HepG2 (cell line): ENCODE data around the gene EXOC7. TPM values are rescaled to one million over a fixed set of nuclear protein-coding genes. Genes with fewer than 3 reads are reported as not detected.

Source experiments
- CCAR2 ChIP-seq: fragments of 200-400 bp; formaldehyde crosslinking; optimal IDR thresholded peaks from 2 replicates; pipeline ENCODE3; 2018; ENCODE audit warnings: low read depth, mild to moderate bottlenecking, low read length, moderate library complexity
- CHD4 ChIP-seq: fragments of 200-600 bp; sonication (generic); IDR thresholded peaks from 2 replicates; pipeline ENCODE4 v1.7.0; 2017; ENCODE audit warnings: mild to moderate bottlenecking, low read length, borderline replicate concordance
- FOSL2 ChIP-seq: sonication (generic); formaldehyde crosslinking; IDR thresholded peaks from 2 replicates; pipeline ENCODE4 v1.4.0; 2020; ENCODE audit warnings: missing genetic modification reagents
- HCFC1 ChIP-seq: fragments of 150-350 bp; IDR thresholded peaks from 2 replicates; pipeline ENCODE4 v1.6.1; 2014; ENCODE audit warnings: low read depth, low read length
- HHEX ChIP-seq: IDR thresholded peaks from 2 replicates; pipeline ENCODE4 v1.6.1; 2016; ENCODE audit warnings: control low read depth
- HIVEP1 ChIP-seq: sonication (generic); formaldehyde crosslinking; IDR thresholded peaks from 2 replicates; pipeline ENCODE4 v1.4.0; 2020; ENCODE audit warnings: mild to moderate bottlenecking, missing genetic modification reagents
- HOXA7 ChIP-seq: sonication (generic); formaldehyde crosslinking; IDR thresholded peaks from 2 replicates; pipeline ENCODE4 v1.8.1; 2022; ENCODE audit warnings: mild to moderate bottlenecking, missing genetic modification reagents, moderate library complexity
- KMT2A ChIP-seq: sonication (generic); formaldehyde crosslinking; IDR thresholded peaks from 2 replicates; pipeline ENCODE4 v1.4.0; 2020; ENCODE audit warnings: missing genetic modification reagents
- NCOA5 ChIP-seq: sonication (generic); formaldehyde crosslinking; IDR thresholded peaks from 2 replicates; pipeline ENCODE4 v1.4.0; 2020; ENCODE audit warnings: missing genetic modification reagents
- PRMT3 ChIP-seq: sonication (generic); formaldehyde crosslinking; IDR thresholded peaks from 2 replicates; pipeline ENCODE4 v1.8.1; 2022; ENCODE audit warnings: low read depth, mild to moderate bottlenecking, moderate library complexity, missing genetic modification reagents, borderline replicate concordance
- RBM22 ChIP-seq: fragments of 200-400 bp; formaldehyde crosslinking; optimal IDR thresholded peaks from 2 replicates; pipeline ENCODE3; 2017; ENCODE audit warnings: mild to moderate bottlenecking, low read length, moderate library complexity
- SIX1 ChIP-seq: sonication (generic); formaldehyde crosslinking; IDR thresholded peaks from 2 replicates; pipeline ENCODE4 v1.4.0; 2020; ENCODE audit warnings: missing genetic modification reagents, borderline replicate concordance
- SMAD1 ChIP-seq: sonication (generic); formaldehyde crosslinking; IDR thresholded peaks from 2 replicates; pipeline ENCODE4 v1.4.0; 2020; ENCODE audit warnings: missing genetic modification reagents, low read depth, mild to moderate bottlenecking, borderline replicate concordance
- TRIM24 ChIP-seq: sonication (generic); formaldehyde crosslinking; IDR thresholded peaks from 2 replicates; pipeline ENCODE4 v1.8.0; 2022; ENCODE audit warnings: mild to moderate bottlenecking, missing genetic modification reagents
- YEATS2 ChIP-seq: sonication (generic); formaldehyde crosslinking; IDR thresholded peaks from 2 replicates; pipeline ENCODE4 v1.4.0; 2020; ENCODE audit warnings: missing genetic modification reagents, borderline replicate concordance
- ZNF136 ChIP-seq: sonication (generic); formaldehyde crosslinking; IDR thresholded peaks from 2 replicates; pipeline ENCODE4 v1.8.1; 2022; ENCODE audit warnings: low read depth, mild to moderate bottlenecking, moderate library complexity, missing genetic modification reagents
- ZNF263 ChIP-seq: sonication (generic); formaldehyde crosslinking; IDR thresholded peaks from 2 replicates; pipeline ENCODE4 v1.4.0; 2020; ENCODE audit warnings: missing genetic modification reagents
- ZNF3 ChIP-seq: IDR thresholded peaks from 2 replicates; pipeline ENCODE4 v1.7.0; 2017; ENCODE audit warnings: inconsistent platforms
- ZNF329 ChIP-seq: sonication (generic); formaldehyde crosslinking; IDR thresholded peaks from 2 replicates; pipeline ENCODE4 v1.9.0; 2021; ENCODE audit warnings: low read depth, mild to moderate bottlenecking, missing genetic modification reagents
- ZNF343 ChIP-seq: sonication (generic); formaldehyde crosslinking; IDR thresholded peaks from 2 replicates; pipeline ENCODE4 v1.4.0; 2020; ENCODE audit warnings: mild to moderate bottlenecking, missing genetic modification reagents
- ZNF441 ChIP-seq: sonication (generic); formaldehyde crosslinking; IDR thresholded peaks from 2 replicates; pipeline ENCODE4 v1.7.0; 2021; ENCODE audit warnings: missing genetic modification reagents, borderline replicate concordance
- ZNF530 ChIP-seq: sonication (generic); formaldehyde crosslinking; IDR thresholded peaks from 2 replicates; pipeline ENCODE4 v1.5.0; 2020; ENCODE audit warnings: low read depth, mild to moderate bottlenecking, missing genetic modification reagents
- ZNF552 ChIP-seq: sonication (generic); formaldehyde crosslinking; IDR thresholded peaks from 2 replicates; pipeline ENCODE4 v1.9.0; 2022; ENCODE audit warnings: missing genetic modification reagents, mild to moderate bottlenecking, borderline replicate concordance
- ZNF75D ChIP-seq: sonication (generic); formaldehyde crosslinking; IDR thresholded peaks from 2 replicates; pipeline ENCODE4 v1.8.1; 2023; ENCODE audit warnings: missing genetic modification reagents, mild to moderate bottlenecking, borderline replicate concordance
- ZSCAN20 ChIP-seq: sonication (generic); formaldehyde crosslinking; IDR thresholded peaks from 2 replicates; pipeline ENCODE4 v1.4.0; 2020; ENCODE audit warnings: missing genetic modification reagents, mild to moderate bottlenecking, borderline replicate concordance
- polyA plus RNA-seq, 8 experiments: library from polyadenylated mRNA; depleted of rRNA in 3 of 8; stranded (reverse) in 7 of 8; unstranded in 1 of 8; fragments of >200 nt; fragmentation: Illumina TruSeq in 4 of 8; extraction: Trizol in 4 of 8; gene quantifications; 2 replicates each; pipeline versions ENCODE4 v1.2.1 to v1.2.3, GENCODE V29; 2011 to 2016; ENCODE audit warnings: low read depth in 4 of 8, missing spikeins in 1 of 8, mixed read lengths in 1 of 8; ENCODE audit not compliant: insufficient read depth in 1 of 8
- total RNA-seq, 5 experiments: library from RNA; depleted of rRNA; stranded (reverse); fragments of >200 nt; fragmentation: Illumina TruSeq; extraction: Trizol; gene quantifications; 2 replicates each; pipeline ENCODE4 v1.2.3, GENCODE V29; 2016; ENCODE audit warnings: low read depth in 1 of 5
- TF ChIP-seq, protein P1 (sequence below): sonication (generic); formaldehyde crosslinking; IDR thresholded peaks from 2 replicates; pipeline ENCODE4 v1.9.0; 2022; ENCODE audit warnings: missing genetic modification reagents, mild to moderate bottlenecking, borderline replicate concordance
- TF ChIP-seq, protein P2 (sequence below): sonication (generic); formaldehyde crosslinking; IDR thresholded peaks from 2 replicates; pipeline ENCODE4 v1.8.1; 2023; ENCODE audit warnings: mild to moderate bottlenecking, missing genetic modification reagents
- TF ChIP-seq, protein P3 (sequence below): sonication (generic); formaldehyde crosslinking; IDR thresholded peaks from 2 replicates; pipeline ENCODE4 v1.4.0; 2020; ENCODE audit warnings: mild to moderate bottlenecking, missing genetic modification reagents

EXOC7 gene
- total and polyA plus RNA-seq, 2 of the 13 experiments (the other 11 are each of a cell fraction or from before 2014, with no cell fraction given): 86.9 to 116 TPM

DNA sequence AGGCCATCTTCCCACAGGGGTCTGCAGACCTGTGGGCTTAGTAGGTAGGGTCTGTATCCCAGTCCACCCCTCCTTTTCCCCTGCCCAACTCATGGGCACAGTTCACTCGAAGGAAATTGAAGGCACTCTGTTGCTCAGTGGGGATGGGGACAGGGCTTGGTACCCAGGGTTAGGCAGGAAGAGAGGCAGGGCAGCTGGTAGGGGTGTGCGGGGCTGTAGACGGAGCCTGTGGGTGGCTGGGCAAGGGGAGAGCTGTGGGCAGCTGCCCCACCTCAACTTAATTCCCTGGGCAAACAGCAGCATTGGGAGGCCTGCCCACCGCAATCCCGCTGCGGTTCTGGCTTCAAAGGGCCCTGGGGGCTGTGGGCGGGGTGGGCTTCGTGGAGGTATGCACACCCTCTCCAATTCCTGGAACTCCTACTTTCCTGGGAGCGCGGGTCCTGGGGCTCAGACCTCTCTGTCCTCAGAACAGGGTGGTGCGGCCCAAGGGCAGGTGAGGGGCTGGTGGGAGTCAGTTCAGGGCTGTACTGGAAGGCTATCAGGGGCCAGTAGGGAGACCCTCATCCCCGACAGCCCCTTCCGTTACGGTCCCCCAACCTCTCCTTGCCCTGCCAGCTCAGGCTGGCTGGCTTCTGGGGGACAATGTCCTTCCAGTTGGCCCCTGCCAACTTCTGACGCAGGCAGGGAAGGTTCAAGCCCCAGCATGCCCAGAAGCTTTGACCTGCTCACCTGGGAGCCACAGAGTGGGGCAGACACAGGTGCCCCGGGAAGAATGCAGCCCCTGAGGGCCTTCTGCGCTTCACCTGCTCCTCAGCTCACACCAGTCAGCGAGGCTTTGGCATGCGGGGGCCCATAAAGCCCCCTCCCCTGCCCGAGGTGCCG lies 28.3 kb upstream of the EXOC7 start (continued):
- TF ChIP-seq ZNF263 (CRISPR knock-in tag) (no peak), YEATS2 (no peak), CHD4 (no peak), ZNF3 (CRISPR knock-in tag) (no peak), ZNF552 (CRISPR knock-in tag) (no peak), SIX1 (no peak), ZNF343 (CRISPR knock-in tag) (0 out of 2 replicates have a peak, but pooled peaks have one; percentile 21), ZNF136 (CRISPR knock-in tag) (0 out of 2 replicates have a peak, but pooled peaks have one; percentile 19), HIVEP1 (no peak), SMAD1 (CRISPR knock-in tag) (no peak), CCAR2 (no peak), KMT2A (CRISPR knock-in tag) (no peak), NCOA5 (CRISPR knock-in tag) (no peak), FOSL2 (CRISPR knock-in tag) (no peak), HCFC1 (no peak), PRMT3 (CRISPR knock-in tag) (no peak), ZNF441 (CRISPR knock-in tag) (no peak), ZNF329 (CRISPR knock-in tag) (no peak), ZNF530 (no peak), ZNF75D (CRISPR knock-in tag) (no peak), TRIM24 (CRISPR knock-in tag) (no peak), HHEX (CRISPR knock-in tag) (no peak), RBM22 (no peak), ZSCAN20 (CRISPR knock-in tag) (no peak), HOXA7 (CRISPR knock-in tag) (no peak)
- TF ChIP-seq, protein P1, sequence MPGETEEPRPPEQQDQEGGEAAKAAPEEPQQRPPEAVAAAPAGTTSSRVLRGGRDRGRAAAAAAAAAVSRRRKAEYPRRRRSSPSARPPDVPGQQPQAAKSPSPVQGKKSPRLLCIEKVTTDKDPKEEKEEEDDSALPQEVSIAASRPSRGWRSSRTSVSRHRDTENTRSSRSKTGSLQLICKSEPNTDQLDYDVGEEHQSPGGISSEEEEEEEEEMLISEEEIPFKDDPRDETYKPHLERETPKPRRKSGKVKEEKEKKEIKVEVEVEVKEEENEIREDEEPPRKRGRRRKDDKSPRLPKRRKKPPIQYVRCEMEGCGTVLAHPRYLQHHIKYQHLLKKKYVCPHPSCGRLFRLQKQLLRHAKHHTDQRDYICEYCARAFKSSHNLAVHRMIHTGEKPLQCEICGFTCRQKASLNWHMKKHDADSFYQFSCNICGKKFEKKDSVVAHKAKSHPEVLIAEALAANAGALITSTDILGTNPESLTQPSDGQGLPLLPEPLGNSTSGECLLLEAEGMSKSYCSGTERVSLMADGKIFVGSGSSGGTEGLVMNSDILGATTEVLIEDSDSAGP (CRISPR knock-in tag): no peak
- TF ChIP-seq, protein P2, sequence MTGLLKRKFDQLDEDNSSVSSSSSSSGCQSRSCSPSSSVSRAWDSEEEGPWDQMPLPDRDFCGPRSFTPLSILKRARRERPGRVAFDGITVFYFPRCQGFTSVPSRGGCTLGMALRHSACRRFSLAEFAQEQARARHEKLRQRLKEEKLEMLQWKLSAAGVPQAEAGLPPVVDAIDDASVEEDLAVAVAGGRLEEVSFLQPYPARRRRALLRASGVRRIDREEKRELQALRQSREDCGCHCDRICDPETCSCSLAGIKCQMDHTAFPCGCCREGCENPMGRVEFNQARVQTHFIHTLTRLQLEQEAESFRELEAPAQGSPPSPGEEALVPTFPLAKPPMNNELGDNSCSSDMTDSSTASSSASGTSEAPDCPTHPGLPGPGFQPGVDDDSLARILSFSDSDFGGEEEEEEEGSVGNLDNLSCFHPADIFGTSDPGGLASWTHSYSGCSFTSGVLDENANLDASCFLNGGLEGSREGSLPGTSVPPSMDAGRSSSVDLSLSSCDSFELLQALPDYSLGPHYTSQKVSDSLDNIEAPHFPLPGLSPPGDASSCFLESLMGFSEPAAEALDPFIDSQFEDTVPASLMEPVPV: no peak
- TF ChIP-seq, protein P3, sequence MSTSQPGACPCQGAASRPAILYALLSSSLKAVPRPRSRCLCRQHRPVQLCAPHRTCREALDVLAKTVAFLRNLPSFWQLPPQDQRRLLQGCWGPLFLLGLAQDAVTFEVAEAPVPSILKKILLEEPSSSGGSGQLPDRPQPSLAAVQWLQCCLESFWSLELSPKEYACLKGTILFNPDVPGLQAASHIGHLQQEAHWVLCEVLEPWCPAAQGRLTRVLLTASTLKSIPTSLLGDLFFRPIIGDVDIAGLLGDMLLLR (CRISPR knock-in tag): no peak
